ENCODE data around the gene MAP7D2.

The MAP7D2 gene

GRCh38 chrX:20143561-20143960 is 26.9 kb upstream of the MAP7D2 start:
- Histone ChIP-seq H3K4me1 (ENCODE audit: control insufficient read depth, insufficient read depth, low read length) (peaks cover 9% of the 10 kb centered on the region; the same call in 1 of the 2 replicates), H3K9me3 (ENCODE audit: control insufficient read depth, insufficient read depth, low read depth, low read length) (no peaks in the 10 kb centered on the region), H3K27ac (ENCODE audit: extremely low read depth, low read depth, low read length) (no peak overlapping the region), H3K36me3 (ENCODE audit: control insufficient read depth in 2 of 2, insufficient read depth in 1 of 2, low read length in 2 of 2) (peaks cover 13 to 16% of the 10 kb centered on the region in 2 experiments), H3K4me3 (ENCODE audit: low read depth, low read length) (no peak overlapping the region)
- ChIA-PET POLR2A (no interaction called here), CTCF (no interaction called here)
- TF ChIP-seq ZBTB20 (tag by site-specific recombination; IDR thresholded peaks at IDR 0.05), result no peak
- no peak for TF ChIP-seq ZNF280C (tag by site-specific recombination; IDR thresholded peaks at IDR 0.05)
- no peak for TF ChIP-seq ZNF391 (tag by site-specific recombination; IDR thresholded peaks at IDR 0.05; ENCODE audit: borderline replicate concordance, low read depth)
- TF ChIP-seq TCF7L2 (IDR thresholded peaks at IDR 0.05; ENCODE audit: borderline replicate concordance, low read depth, low read length), result no peak
- no peak for TF ChIP-seq TSHZ1 (tag by site-specific recombination; IDR thresholded peaks at IDR 0.05; ENCODE audit: borderline replicate concordance)
- TF ChIP-seq ZNF426 (tag by site-specific recombination; IDR thresholded peaks at IDR 0.05), result no peak
- no peak for TF ChIP-seq ZSCAN18 (tag by site-specific recombination; IDR thresholded peaks at IDR 0.05)
- TF ChIP-seq ZNF585B (tag by site-specific recombination; IDR thresholded peaks at IDR 0.05), result no peak
- no peak for TF ChIP-seq ZNF513 (tag by site-specific recombination; IDR thresholded peaks at IDR 0.05)
- TF ChIP-seq ZNF555 (tag by site-specific recombination; conservative IDR thresholded peaks at IDR 0.05), result no peak
- TF ChIP-seq ZNF354C (tag by site-specific recombination; IDR thresholded peaks at IDR 0.05; ENCODE audit: borderline replicate concordance, low read depth), result no peak
- TF ChIP-seq ZNF626 (tag by site-specific recombination; IDR thresholded peaks at IDR 0.05), result no peak
- no peak for TF ChIP-seq BCL6B (tag by site-specific recombination; IDR thresholded peaks at IDR 0.05)
- no peak for TF ChIP-seq ZNF404 (tag by site-specific recombination; IDR thresholded peaks at IDR 0.05)
- TF ChIP-seq ZNF600 (tag by site-specific recombination; IDR thresholded peaks at IDR 0.05), result no peak
- no peak for TF ChIP-seq PRDM10 (tag by site-specific recombination; IDR thresholded peaks at IDR 0.05)
